IPS-18a (cell line): ENCODE measurements around the gene OR8B8.
"Not testable (repeated sequence)": the region's sequence is repeated elsewhere in the genome, so short reads cannot be mapped to it uniquely, and the experiment has no call there.

Experiments used
- H3K27ac ChIP-seq: one replicate; pipeline ENCODE4 v1.5.1; 2013; ENCODE audit warnings: low read length
- H3K27me3 ChIP-seq: one replicate; pipeline ENCODE4 v1.6.1; 2013; ENCODE audit warnings: mild to moderate bottlenecking, low read length; ENCODE audit not compliant: control insufficient read depth, insufficient read depth
- H3K36me3 ChIP-seq: one replicate; pipeline ENCODE4 v1.6.1; 2013; ENCODE audit warnings: low read depth, low read length; ENCODE audit not compliant: control insufficient read depth
- H3K4me1 ChIP-seq: one replicate; pipeline ENCODE4 v1.6.1; 2013; ENCODE audit warnings: low read depth, low read length; ENCODE audit not compliant: control insufficient read depth
- H3K4me3 ChIP-seq: one replicate; pipeline ENCODE4 v1.5.1; 2013; ENCODE audit warnings: low read length
- H3K9ac ChIP-seq: one replicate; pipeline ENCODE4 v1.6.1; 2013; ENCODE audit warnings: mild to moderate bottlenecking, low read length, moderate library complexity
- H3K9me3 ChIP-seq: one replicate; pipeline ENCODE4 v1.6.1; 2013; ENCODE audit warnings: low read depth, low read length; ENCODE audit not compliant: control insufficient read depth

Gene OR8B8

DNA sequence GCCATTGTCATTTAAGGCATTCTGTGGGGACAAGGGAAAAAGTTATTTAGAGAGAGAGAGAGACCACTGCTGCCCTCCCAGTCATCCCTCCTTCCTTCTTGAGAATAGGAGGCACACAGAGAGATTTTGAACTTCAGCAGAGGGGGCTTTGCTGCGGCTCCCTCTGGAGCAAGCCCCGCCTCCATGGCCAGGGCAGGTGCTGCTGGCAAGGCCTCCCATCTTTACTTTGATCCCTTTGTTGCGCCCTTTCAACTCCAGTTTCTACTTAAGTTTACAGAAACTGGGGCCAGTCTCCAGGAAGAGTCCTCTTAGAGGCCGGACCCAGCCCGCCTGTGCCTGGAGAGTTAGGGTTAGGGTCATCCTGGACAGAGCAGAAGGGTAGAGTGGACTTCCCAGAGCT lies 4.4 kb downstream of the OR8B8 start:
- H3K27me3 ChIP-seq = no peaks in the 10 kb centered on the region
- no peaks in the 10 kb centered on the region for H3K36me3 ChIP-seq
- no peaks in the 10 kb centered on the region for H3K4me1 ChIP-seq
- H3K4me3 ChIP-seq = no peak overlapping the region
- no peak overlapping the region for H3K9ac ChIP-seq
- H3K9me3 ChIP-seq = no peaks in the 10 kb centered on the region
- H3K27ac ChIP-seq = no peak overlapping the region

DNA sequence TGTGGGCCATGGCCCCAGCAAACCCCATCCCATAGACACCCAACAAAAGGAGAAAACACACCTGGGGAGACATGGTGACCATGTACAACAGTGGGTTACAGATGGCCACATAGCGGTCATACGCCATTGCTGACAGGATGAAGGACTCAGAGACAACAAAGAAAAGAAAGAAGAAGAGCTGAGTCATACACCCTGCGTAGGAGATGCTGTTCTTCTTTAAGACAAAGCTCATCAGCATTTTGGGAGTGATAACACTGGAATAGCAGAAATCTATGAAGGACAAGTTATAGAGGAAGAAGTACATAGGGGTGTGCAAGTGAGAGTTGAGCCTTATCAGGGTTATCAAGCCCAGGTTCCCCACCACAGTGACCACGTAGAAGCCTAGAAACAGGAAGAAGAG lies 4.9 kb downstream of the OR8B8 start:
- H3K36me3 ChIP-seq = no peaks in the 10 kb centered on the region
- H3K27me3 ChIP-seq = no peaks in the 10 kb centered on the region
- no peak overlapping the region for H3K4me3 ChIP-seq
- H3K9me3 ChIP-seq = no peaks in the 10 kb centered on the region
- no peak overlapping the region for H3K9ac ChIP-seq
- H3K27ac ChIP-seq = no peak overlapping the region
- H3K4me1 ChIP-seq = no peaks in the 10 kb centered on the region

DNA sequence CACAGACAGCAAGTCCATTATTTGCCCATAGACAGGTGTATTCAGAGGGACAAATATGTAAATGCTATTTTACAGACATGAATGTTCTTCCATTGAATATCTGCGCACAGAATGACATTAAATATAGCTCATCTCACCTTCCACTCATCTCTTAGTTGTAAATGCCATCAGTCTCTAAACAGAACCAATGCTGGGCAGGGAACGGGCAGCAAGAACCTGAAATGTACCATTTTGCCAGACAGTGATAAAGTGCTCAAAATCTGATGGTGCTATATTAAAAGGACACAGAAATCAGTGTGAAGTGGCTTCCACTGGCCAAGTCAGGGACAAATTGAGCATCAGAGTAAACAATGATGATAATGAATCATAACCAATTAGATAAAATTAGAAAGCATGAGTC lies 10.8 kb downstream of the OR8B8 start:
- Histone ChIP-seq H3K27me3 (no peaks in the 10 kb centered on the region), H3K9ac (no peak overlapping the region), H3K9me3 (no peaks in the 10 kb centered on the region), H3K4me1 (no peaks in the 10 kb centered on the region), H3K27ac (no peak overlapping the region), H3K36me3 (no peaks in the 10 kb centered on the region), H3K4me3 (no peak overlapping the region)

DNA sequence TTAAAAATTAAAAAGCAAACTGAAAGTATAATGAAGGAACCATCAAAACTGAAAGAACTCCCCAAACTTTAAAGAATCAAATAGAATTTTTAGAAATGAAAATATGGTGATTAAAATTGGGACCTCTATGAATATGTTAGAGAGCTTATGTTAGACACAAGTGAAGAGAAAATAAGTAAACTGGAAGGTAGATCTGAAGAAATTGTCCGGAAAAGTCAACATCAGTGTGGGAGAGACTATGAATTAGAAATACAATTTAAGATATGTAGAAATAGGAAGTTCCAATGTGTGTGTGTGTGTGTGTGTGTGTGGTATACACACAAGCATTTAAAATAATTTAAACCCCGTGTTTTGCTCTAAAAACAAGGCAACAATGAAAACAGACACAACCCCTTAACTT lies 15.9 kb downstream of the OR8B8 start:
- no peak overlapping the region for H3K27ac ChIP-seq
- no peak overlapping the region for H3K4me3 ChIP-seq
- no peaks in the 10 kb centered on the region for H3K27me3 ChIP-seq
- no peaks in the 10 kb centered on the region for H3K4me1 ChIP-seq
- no peaks in the 10 kb centered on the region for H3K9me3 ChIP-seq
- no peak overlapping the region for H3K9ac ChIP-seq
- no peaks in the 10 kb centered on the region for H3K36me3 ChIP-seq

DNA sequence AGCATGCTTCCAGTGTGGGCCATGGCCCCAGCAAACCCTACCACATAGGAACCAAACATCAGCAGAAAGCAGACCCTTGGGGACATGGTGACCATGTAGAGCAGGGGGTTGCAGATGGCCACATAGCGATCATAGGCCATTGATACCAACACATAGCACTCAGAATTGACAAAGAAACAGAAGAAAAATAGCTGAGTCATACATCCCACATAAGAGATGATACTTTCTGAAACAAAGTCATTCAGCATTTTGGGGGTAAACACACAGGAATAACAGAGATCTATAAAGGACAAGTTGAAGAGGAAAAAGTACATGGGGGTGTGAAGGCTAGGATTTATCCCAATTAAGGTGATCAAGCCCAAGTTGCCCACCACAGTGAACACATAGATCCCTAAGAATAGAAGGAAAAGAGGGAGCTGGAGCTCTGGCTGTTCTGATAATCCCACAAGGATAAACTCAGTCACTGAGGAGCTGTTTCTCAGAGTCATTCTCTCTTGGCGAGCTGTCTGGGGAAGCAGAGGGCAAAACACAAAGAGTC lies 21.0 kb downstream of the OR8B8 start, which contains the start of gene OR8B4:
TSS of gene OR8B4 (minus strand) at position 488 of the 538 bp plus-strand sequence. CDS start at position 488, 0 bp downstream.
- H3K36me3 ChIP-seq = no peaks in the 10 kb centered on the region
- H3K4me3 ChIP-seq = no peak within 1 kb of the TSS
- H3K9ac ChIP-seq = no peak within 1 kb of the TSS
- no peaks in the 10 kb centered on the region for H3K4me1 ChIP-seq
- H3K9me3 ChIP-seq = no peaks in the 10 kb centered on the region
- no peak within 1 kb of the TSS for H3K27ac ChIP-seq
- H3K27me3 ChIP-seq = no peaks in the 10 kb centered on the region

DNA sequence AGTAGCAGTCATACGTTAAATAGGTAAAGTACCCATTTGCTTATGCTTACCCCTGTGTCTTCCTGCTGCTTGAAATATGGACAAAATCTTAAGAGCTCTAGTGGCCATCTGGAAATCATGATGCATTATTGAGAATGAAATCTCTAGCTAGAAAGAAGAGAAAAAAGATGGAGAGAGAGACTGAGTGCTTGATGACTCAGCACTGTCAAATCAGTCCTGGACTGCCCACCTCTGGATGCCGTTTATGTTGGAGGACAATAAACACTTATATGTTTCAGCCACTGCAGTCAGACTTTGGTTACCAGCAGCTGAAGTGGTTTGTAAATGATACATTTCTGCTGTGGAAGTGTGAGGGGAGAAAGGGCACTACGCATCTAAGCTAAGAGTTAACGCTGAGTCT lies 24.5 kb downstream of the OR8B8 start:
- H3K9ac ChIP-seq = no peak overlapping the region
- no peak overlapping the region for H3K4me3 ChIP-seq
- no peaks in the 10 kb centered on the region for H3K36me3 ChIP-seq
- H3K27ac ChIP-seq = no peak overlapping the region
- H3K9me3 ChIP-seq = no peaks in the 10 kb centered on the region
- no peaks in the 10 kb centered on the region for H3K4me1 ChIP-seq
- H3K27me3 ChIP-seq = no peaks in the 10 kb centered on the region

DNA sequence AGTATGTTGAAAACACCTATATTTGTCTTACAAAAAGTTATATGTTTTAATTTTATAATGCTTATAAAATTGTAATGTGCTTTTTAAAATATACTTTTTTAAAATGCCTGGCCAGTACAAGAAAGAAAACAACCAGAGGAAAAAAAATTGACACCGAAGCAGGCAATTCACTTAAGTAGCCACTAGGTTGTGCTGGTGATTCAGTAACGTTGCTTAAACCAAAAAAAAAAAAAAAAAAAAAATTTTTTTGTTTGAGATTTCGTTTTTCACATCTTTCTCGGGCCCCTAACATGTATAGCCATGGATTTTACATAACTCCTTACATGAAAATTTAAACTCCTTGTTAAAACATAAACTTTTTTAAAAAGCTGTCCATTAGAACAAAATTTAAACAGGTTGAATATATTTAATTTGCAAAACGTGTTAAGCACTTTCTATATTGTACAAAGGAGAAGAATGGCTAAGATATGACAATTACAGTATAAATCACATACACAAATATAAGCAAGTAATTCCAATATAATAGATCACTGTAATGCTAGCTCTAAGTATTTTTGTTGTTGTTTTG lies 30.1 kb downstream of the OR8B8 start:
- H3K4me1 ChIP-seq = no peaks in the 10 kb centered on the region
- H3K9me3 ChIP-seq = no peaks in the 10 kb centered on the region
- H3K27ac ChIP-seq = no peak overlapping the region
- no peaks in the 10 kb centered on the region for H3K27me3 ChIP-seq
- no peak overlapping the region for H3K9ac ChIP-seq
- no peaks in the 10 kb centered on the region for H3K36me3 ChIP-seq
- H3K4me3 ChIP-seq = no peak overlapping the region

DNA sequence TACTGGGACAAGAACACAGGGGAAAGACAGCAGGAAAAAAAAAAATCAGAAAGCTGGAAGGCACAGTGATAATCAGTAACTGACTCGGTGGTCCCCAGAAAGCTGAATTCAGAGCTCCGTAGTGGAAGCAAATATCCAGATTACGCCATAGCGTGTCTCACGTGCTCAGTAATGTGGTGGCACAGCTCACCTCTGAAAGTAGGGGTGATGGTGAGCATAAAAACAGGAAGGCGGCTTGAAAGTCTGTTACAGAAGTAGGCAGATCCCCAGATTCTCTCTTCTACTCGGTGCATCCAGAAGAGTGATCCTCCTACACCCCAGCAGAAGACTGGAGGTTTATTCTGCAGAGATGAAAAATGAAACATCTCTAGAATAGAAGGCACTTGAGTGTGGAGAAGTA lies 35.6 kb downstream of the OR8B8 start:
- Histone ChIP-seq H3K27me3 (no peaks in the 10 kb centered on the region), H3K4me3 (no peak overlapping the region), H3K27ac (no peak overlapping the region), H3K36me3 (no peaks in the 10 kb centered on the region), H3K4me1 (no peaks in the 10 kb centered on the region), H3K9ac (no peak overlapping the region), H3K9me3 (no peaks in the 10 kb centered on the region)

DNA sequence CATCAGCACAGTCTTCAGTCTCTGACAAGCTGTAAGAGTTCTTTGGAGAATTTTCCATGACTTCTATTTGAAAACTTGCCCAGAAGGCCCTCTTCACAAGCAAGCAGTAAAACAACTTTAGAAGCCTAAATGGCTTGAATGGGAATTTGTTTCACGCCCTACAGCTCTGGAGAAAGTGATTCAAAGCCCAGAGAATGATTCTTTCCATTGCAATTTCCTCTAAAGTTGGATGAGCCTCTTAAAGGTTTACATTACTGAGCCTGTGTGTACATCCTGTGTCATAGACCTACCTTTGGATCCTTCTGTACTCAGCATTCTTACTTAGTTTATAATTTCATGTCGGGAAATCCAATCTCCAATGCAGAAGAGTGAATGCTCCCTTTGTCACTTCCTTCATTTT lies 39.9 kb downstream of the OR8B8 start:
- H3K27ac ChIP-seq = no peak overlapping the region
- no peaks in the 10 kb centered on the region for H3K4me1 ChIP-seq
- no peak overlapping the region for H3K4me3 ChIP-seq
- no peaks in the 10 kb centered on the region for H3K36me3 ChIP-seq
- H3K27me3 ChIP-seq = no peaks in the 10 kb centered on the region
- H3K9ac ChIP-seq = no peak overlapping the region
- no peaks in the 10 kb centered on the region for H3K9me3 ChIP-seq

DNA sequence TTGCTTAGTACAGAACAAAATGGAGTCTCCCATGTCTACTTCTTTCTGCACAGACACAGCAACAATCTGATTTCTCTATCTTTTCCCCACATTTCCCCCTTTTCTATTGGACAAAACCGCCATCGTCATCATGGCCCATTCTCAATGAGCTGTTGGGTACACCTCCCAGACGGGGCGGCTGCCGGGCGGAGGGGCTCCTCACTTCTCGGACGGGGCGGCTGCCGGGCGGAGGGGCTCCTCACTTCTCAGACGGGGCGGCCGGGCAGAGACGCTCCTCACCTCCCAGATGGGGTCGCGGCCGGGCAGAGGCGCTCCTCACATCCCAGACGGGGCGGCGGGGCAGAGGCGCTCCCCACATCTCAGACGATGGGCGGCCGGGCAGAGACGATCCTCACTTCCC lies 42.3 kb downstream of the OR8B8 start:
- not testable (repeated sequence) for H3K9ac ChIP-seq, H3K27ac ChIP-seq, H3K27me3 ChIP-seq, H3K4me1 ChIP-seq, H3K4me3 ChIP-seq, H3K36me3 ChIP-seq, H3K9me3 ChIP-seq

DNA sequence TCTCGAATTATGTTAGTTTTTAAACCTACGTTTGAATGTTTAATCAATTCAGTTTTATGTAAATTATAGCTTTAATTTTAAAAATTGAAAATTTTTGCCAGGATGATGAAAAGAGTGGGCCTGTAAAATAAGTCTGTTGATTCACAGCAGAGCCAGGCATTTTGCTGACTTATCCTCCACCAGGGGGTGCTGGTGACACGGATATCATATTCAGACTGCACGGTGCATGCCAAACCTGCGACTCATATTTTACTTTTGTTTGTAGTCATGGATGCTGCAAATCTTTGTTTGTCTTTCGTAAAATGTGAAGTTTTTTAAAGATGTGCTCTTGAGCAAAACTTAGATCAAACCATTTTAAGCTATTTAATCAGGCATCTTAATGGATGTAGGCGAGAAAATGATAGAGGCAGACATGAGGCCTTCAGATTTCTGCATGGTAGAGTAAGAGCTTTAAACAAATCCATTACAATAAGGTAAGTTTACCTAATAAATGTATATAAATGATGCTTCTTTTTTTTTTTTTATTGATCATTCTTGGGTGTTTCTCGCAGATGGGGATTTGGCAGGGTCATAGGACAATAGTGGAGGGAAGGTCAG lies 43.1 kb downstream of the OR8B8 start:
- H3K9me3 ChIP-seq = no peaks in the 10 kb centered on the region
- no peak overlapping the region for H3K9ac ChIP-seq
- H3K4me3 ChIP-seq = no peak overlapping the region
- H3K27ac ChIP-seq = no peak overlapping the region
- no peaks in the 10 kb centered on the region for H3K4me1 ChIP-seq
- no peaks in the 10 kb centered on the region for H3K27me3 ChIP-seq
- no peaks in the 10 kb centered on the region for H3K36me3 ChIP-seq

DNA sequence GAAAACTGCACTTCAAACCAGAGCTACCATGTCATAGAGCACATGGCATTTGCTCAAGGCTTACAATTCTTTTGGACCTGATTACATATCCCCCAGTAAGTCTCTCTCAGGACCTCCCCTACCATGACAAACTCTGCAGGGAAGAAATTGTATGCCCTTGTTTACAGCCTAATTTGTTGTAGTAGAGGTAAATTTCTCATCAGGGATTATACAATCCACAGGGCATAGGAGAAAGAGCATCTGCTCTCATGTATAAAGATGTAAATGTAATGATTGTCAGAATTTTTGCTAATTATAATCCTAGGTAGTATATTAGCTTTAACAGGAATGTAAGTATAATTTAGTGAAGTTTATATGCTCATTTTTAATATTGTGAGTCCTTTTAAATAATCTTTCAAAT lies 46.6 kb downstream of the OR8B8 start, which contains the start of gene OR8B3:
TSS of gene OR8B3 (minus strand) at position 101 of the 400 bp plus-strand sequence. CDS start 1,673 bp downstream, outside the sequence.
- Histone ChIP-seq H3K27me3 (no peaks in the 10 kb centered on the region), H3K4me1 (no peaks in the 10 kb centered on the region), H3K36me3 (no peaks in the 10 kb centered on the region), H3K9ac (no peak within 1 kb of the TSS), H3K4me3 (no peak within 1 kb of the TSS), H3K27ac (no peak within 1 kb of the TSS), H3K9me3 (no peaks in the 10 kb centered on the region)
